Esophagus muscularis mucosa (tissue), 4 donors: ENCODE measurements around the gene GALE.

Experiments used
- CTCF ChIP-seq, 3 experiments: fragments of 200-600 bp in 2 of 3; fragments of 450-650 bp in 1 of 3; sonication (generic) in 2 of 3; IDR thresholded peaks; one replicate each; pipeline ENCODE4 v1.5.1; 2017 to 2019; ENCODE audit warnings: antibody characterized with exemption in 3 of 3, mild to moderate bottlenecking in 2 of 3, moderate library complexity in 1 of 3
- EP300 ChIP-seq: sonication (generic); formaldehyde crosslinking; IDR thresholded peaks from one replicate; pipeline ENCODE4 v1.6.1; 2017; ENCODE audit warnings: antibody characterized with exemption
- POLR2A ChIP-seq: fragments of 450-650 bp; IDR thresholded peaks from one replicate; pipeline ENCODE4 v1.6.1; 2017; ENCODE audit warnings: antibody characterized with exemption, moderate library complexity, mild to moderate bottlenecking, low read depth

GRCh38 chr1:23751050-23751814, 49.3 kb downstream of the GALE start:
- TF ChIP-seq CTCF (IDR thresholded peaks at IDR 0.05) (peak in 2 of 3 experiments; percentile 26 to 52), POLR2A (no peak), EP300 (no peak)
